Endothelial cell (in vitro differentiated cells): ENCODE measurements around the gene TREH. TPM values are rescaled to one million over a fixed set of nuclear protein-coding genes. Genes with fewer than 3 reads are reported as not detected.

Experiments used
- DNase-seq: peaks from one replicate; pipeline ENCODE4 v3.0.0; 2021; ENCODE audit warnings: low spot score
- H3K27ac Mint-ChIP-seq: one replicate; pipeline ENCODE4 v1.8.0; 2021; ENCODE audit warnings: mixed read lengths, inconsistent platforms; ENCODE audit not compliant: unreplicated experiment
- H3K27me3 Mint-ChIP-seq: one replicate; pipeline ENCODE4 v1.8.0; 2021; ENCODE audit warnings: mild to moderate bottlenecking, moderate library complexity, mixed read lengths, inconsistent platforms; ENCODE audit not compliant: unreplicated experiment
- H3K36me3 Mint-ChIP-seq: one replicate; pipeline ENCODE4 v1.8.0; 2021; ENCODE audit warnings: mild to moderate bottlenecking, low read depth, mixed read lengths, inconsistent platforms; ENCODE audit not compliant: unreplicated experiment
- H3K4me1 Mint-ChIP-seq: one replicate; pipeline ENCODE4 v1.8.0; 2021; ENCODE audit warnings: mild to moderate bottlenecking, mixed read lengths, inconsistent platforms; ENCODE audit not compliant: unreplicated experiment
- H3K4me3 Mint-ChIP-seq: one replicate; pipeline ENCODE4 v1.8.0; 2021; ENCODE audit warnings: mild to moderate bottlenecking, mixed read lengths, inconsistent platforms; ENCODE audit not compliant: unreplicated experiment
- H3K9me3 Mint-ChIP-seq: one replicate; pipeline ENCODE4 v1.8.0; 2021; ENCODE audit warnings: mixed read lengths, inconsistent platforms; ENCODE audit not compliant: unreplicated experiment
- CTCF ChIP-seq: fragments of 200-600 bp; sonication (generic); IDR thresholded peaks from one replicate; pipeline ENCODE4 v1.5.0; 2021; ENCODE audit warnings: antibody characterized with exemption; ENCODE audit not compliant: unreplicated experiment
- total RNA-seq: library from RNA; stranded (reverse); fragmentation: NEBNext Ultra II Directional; extraction: Animal tissue kit (Norgen Biotek cat#: 25700); gene quantifications from one replicate; pipeline ENCODE4 v1.2.1, GENCODE V29; 2021; ENCODE audit not compliant: unreplicated experiment

TREH gene
- total RNA-seq, 1 donor from 2014 or later: not detected

DNA sequence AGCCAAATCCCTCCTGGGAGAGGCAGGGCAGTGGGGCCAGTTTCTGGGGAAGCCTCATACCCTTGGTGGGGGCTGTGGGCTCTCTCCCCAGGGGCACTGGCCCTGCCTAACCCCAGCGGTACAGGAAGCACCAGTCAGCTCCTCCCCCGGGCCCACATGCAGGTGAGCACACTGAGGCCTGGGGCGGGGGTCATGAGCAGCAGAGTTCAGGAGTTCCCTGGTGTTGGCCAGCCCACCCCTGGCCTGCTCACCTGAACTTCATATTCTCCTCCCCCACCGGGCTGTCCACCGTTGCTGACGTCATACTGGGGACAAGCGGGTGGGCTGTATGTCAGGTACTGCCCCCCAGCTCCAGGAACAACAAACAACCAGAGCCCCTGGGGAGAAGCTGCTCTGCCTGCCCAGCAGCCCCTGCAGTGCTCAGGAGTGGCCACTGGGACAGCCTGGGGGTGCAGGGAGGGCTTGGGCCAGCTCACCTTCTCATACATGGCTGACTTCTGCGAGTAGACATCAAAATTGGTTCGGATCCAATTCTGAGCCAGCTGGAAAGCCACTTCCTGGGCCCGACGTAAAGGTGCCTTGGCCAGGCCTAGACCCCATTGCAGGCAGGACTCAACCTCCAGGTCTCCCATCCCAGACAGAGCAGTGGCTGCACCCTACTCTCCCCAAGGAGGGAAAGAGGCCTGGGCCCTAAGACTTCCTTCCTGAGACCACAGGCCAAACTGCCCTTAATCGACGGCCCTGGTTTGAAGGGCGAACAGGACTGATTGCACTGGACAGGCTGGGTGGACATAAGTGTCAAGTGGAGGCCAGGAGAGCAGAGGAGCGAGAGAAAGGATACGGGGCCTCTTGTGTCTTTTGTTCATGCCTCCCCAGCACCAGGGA lies 20.8 kb downstream of the TREH start:
- Mint-ChIP-seq H3K27ac (no peak overlapping the region), H3K36me3 (peaks cover 13% of the 10 kb centered on the region), H3K27me3 (peaks cover 9% of the 10 kb centered on the region), H3K9me3 (no peaks in the 10 kb centered on the region), H3K4me1 (peaks cover 8% of the 10 kb centered on the region), H3K4me3 (no peak overlapping the region)
- peak; percentile 25 for DNase-seq
- TF ChIP-seq CTCF: no peak

- no peak overlapping the region for H3K27ac Mint-ChIP-seq
- H3K4me1 Mint-ChIP-seq: peaks cover 11% of the 10 kb centered on the region
- no peak overlapping the region for H3K4me3 Mint-ChIP-seq
- H3K36me3 Mint-ChIP-seq: peaks cover 15% of the 10 kb centered on the region
- no peak for TF ChIP-seq CTCF
- H3K27me3 Mint-ChIP-seq: peaks cover 7% of the 10 kb centered on the region
- no peak for DNase-seq
- no peaks in the 10 kb centered on the region for H3K9me3 Mint-ChIP-seq
Observed at GRCh38 chr11:118657709-118658428, 21.6 kb downstream of the TREH start.

GRCh38 chr11:118657238-118657637 lies 22.2 kb downstream of the TREH start:
- Mint-ChIP-seq H3K4me3 (no peak overlapping the region), H3K27me3 (peaks cover 8% of the 10 kb centered on the region), H3K9me3 (no peaks in the 10 kb centered on the region), H3K36me3 (peaks cover 21% of the 10 kb centered on the region), H3K4me1 (peaks cover 18% of the 10 kb centered on the region), H3K27ac (peak overlapping the region; percentile 52)
- no peak for TF ChIP-seq CTCF
- DNase-seq: no peak

GRCh38 chr11:118656563-118657165 lies 22.8 kb downstream of the TREH start:
- Mint-ChIP-seq H3K9me3 (no peaks in the 10 kb centered on the region), H3K27me3 (peaks cover 8% of the 10 kb centered on the region), H3K4me3 (no peak overlapping the region), H3K4me1 (peaks cover 19% of the 10 kb centered on the region), H3K36me3 (peaks cover 27% of the 10 kb centered on the region), H3K27ac (no peak overlapping the region)
- no peak for TF ChIP-seq CTCF
- no peak for DNase-seq
